Measurements from ENCODE around the gene KRT31.

- TF ChIP-seq NFYB (CRISPR knock-in tag; conservative IDR thresholded peaks at IDR 0.05; ENCODE audit: low read depth): no peak
- TF ChIP-seq TP53 (CRISPR knock-in tag; IDR thresholded peaks at IDR 0.05): no peak
- TF ChIP-seq CTCF (IDR thresholded peaks at IDR 0.05): no peak
- no peak for TF ChIP-seq ZBTB21 (CRISPR knock-in tag; IDR thresholded peaks at IDR 0.05; ENCODE audit: borderline replicate concordance)
- TF ChIP-seq PRRX2 (CRISPR knock-in tag; IDR thresholded peaks at IDR 0.05): no peak
- TF ChIP-seq CREB1 (CRISPR knock-in tag; IDR thresholded peaks at IDR 0.05): no peak
- TF ChIP-seq FOXP1 (CRISPR knock-in tag; IDR thresholded peaks at IDR 0.05; ENCODE audit: borderline replicate concordance): no peak
- no peak for TF ChIP-seq IRF2 (CRISPR knock-in tag; IDR thresholded peaks at IDR 0.05; ENCODE audit: borderline replicate concordance, low read depth)
- no peak for TF ChIP-seq ZNF423 (CRISPR knock-in tag; IDR thresholded peaks at IDR 0.05)
These were observed 11.2 kb downstream of the KRT31 start for GRCh38 chr17:41386227-41386626.
